CD14-positive monocyte (primary cell): ENCODE results near the gene MAPK4. TPM values are rescaled to one million over a fixed set of nuclear protein-coding genes. Genes with fewer than 3 reads are reported as not detected.

Source experiments
- DNase-seq, 3 donors: peaks; one replicate each; pipeline ENCODE4 v3.0.0-alpha.2; 2011 to 2022
- H2AFZ ChIP-seq: 2 replicates; pipeline ENCODE4 v1.6.0; 2012; ENCODE audit warnings: mild to moderate bottlenecking, low read depth, low read length, inconsistent platforms; ENCODE audit not compliant: insufficient read depth, poor library complexity, severe bottlenecking
- H3K27ac ChIP-seq, 2 donors: 1 replicate in 1 of 2; 2 replicates in 1 of 2; pipeline ENCODE4 v1.5.1; 2012 to 2013; ENCODE audit warnings: low read length in 2 of 2, control low read depth in 1 of 2, inconsistent platforms in 1 of 2, low read depth in 1 of 2, mild to moderate bottlenecking in 1 of 2
- H3K27me3 ChIP-seq, 2 donors: one replicate each; pipeline versions ENCODE4 v1.6.0 to v1.6.1; 2011 to 2013; ENCODE audit warnings: low read length in 2 of 2; ENCODE audit not compliant: control insufficient read depth in 2 of 2, insufficient read depth in 2 of 2
- H3K36me3 ChIP-seq, 2 donors: replicated peaks in 1 of 2; 1 replicate in 1 of 2; 2 replicates in 1 of 2; pipeline versions ENCODE4 v1.5.1 to v1.6.1; 2012 to 2013; ENCODE audit warnings: low read length in 2 of 2, control low read depth in 1 of 2, inconsistent platforms in 1 of 2, mild to moderate bottlenecking in 1 of 2; ENCODE audit not compliant: insufficient read depth in 2 of 2, control insufficient read depth in 1 of 2
- H3K4me1 ChIP-seq, 2 donors: 1 replicate in 1 of 2; 2 replicates in 1 of 2; pipeline versions ENCODE4 v1.5.1 to v1.6.1; 2012 to 2013; ENCODE audit warnings: low read length in 2 of 2, control low read depth in 1 of 2, inconsistent platforms in 1 of 2, mild to moderate bottlenecking in 1 of 2, moderate library complexity in 1 of 2; ENCODE audit not compliant: insufficient read depth in 2 of 2, control insufficient read depth in 1 of 2
- H3K4me2 ChIP-seq: replicated peaks from 2 replicates; pipeline ENCODE3; 2012; ENCODE audit warnings: low read length, moderate library complexity, mild to moderate bottlenecking; ENCODE audit not compliant: poor library complexity, severe bottlenecking; ENCODE audit errors: extremely low read depth
- H3K4me3 ChIP-seq, 3 experiments: fragments of 200-600 bp in 1 of 3; sonication (generic) in 1 of 3; replicated peaks in 1 of 3; 1 replicate in 2 of 3; 2 replicates in 1 of 3; pipeline ENCODE4 v1.5.1; 2011 to 2013; ENCODE audit warnings: low read length in 3 of 3, mild to moderate bottlenecking in 3 of 3, control low read depth in 2 of 3, low read depth in 2 of 3, inconsistent platforms in 1 of 3, moderate library complexity in 1 of 3
- H3K79me2 ChIP-seq: 2 replicates; pipeline ENCODE4 v1.6.0; 2012; ENCODE audit warnings: mild to moderate bottlenecking, control low read depth, inconsistent platforms, low read length, moderate library complexity; ENCODE audit not compliant: insufficient read depth
- H3K9ac ChIP-seq: 2 replicates; pipeline ENCODE4 v1.6.0; 2017; ENCODE audit warnings: low read length, mild to moderate bottlenecking; ENCODE audit not compliant: insufficient read depth, poor library complexity, severe bottlenecking
- H3K9me3 ChIP-seq, 2 donors: replicated peaks in 1 of 2; 1 replicate in 1 of 2; 2 replicates in 1 of 2; pipeline versions ENCODE4 v1.5.1 to v1.6.1; 2012 to 2013; ENCODE audit warnings: low read length in 2 of 2, control low read depth in 1 of 2; ENCODE audit not compliant: control insufficient read depth in 1 of 2, insufficient read depth in 1 of 2
- H4K20me1 ChIP-seq: 2 replicates; pipeline ENCODE4 v1.6.0; 2012; ENCODE audit warnings: mild to moderate bottlenecking, low read length, control low read depth, moderate library complexity; ENCODE audit not compliant: insufficient read depth
- H3K27ac Mint-ChIP-seq, 7 donors: one replicate each; pipeline ENCODE4 v1.8.0; 2020; ENCODE audit warnings: mild to moderate bottlenecking in 7 of 7, mixed read lengths in 7 of 7, moderate library complexity in 6 of 7, inconsistent platforms in 2 of 7
- H3K27me3 Mint-ChIP-seq, 3 donors: one replicate each; pipeline ENCODE4 v1.8.0; 2021 to 2022; ENCODE audit warnings: low read depth in 3 of 3, mild to moderate bottlenecking in 3 of 3, mixed read lengths in 3 of 3, moderate library complexity in 3 of 3, inconsistent platforms in 1 of 3
- H3K36me3 Mint-ChIP-seq, 2 donors: one replicate each; pipeline ENCODE4 v1.8.0; 2020; ENCODE audit warnings: mixed read lengths in 2 of 2, inconsistent platforms in 1 of 2, mild to moderate bottlenecking in 1 of 2
- H3K4me1 Mint-ChIP-seq: one replicate; pipeline ENCODE4 v1.8.0; 2020; ENCODE audit warnings: mild to moderate bottlenecking, mixed read lengths
- H3K4me3 Mint-ChIP-seq, 2 donors: one replicate each; pipeline ENCODE4 v1.8.0; 2020; ENCODE audit warnings: mild to moderate bottlenecking in 2 of 2, mixed read lengths in 2 of 2, moderate library complexity in 1 of 2
- H3K9me3 Mint-ChIP-seq, 7 donors: one replicate each; pipeline ENCODE4 v1.8.0; 2020 to 2022; ENCODE audit warnings: mixed read lengths in 7 of 7, mild to moderate bottlenecking in 6 of 7, moderate library complexity in 6 of 7, inconsistent platforms in 2 of 7
- CTCF ChIP-seq: fragments of 200-600 bp; IDR thresholded peaks from one replicate; pipeline ENCODE4 v1.8.0; 2022; ENCODE audit warnings: antibody characterized with exemption, mild to moderate bottlenecking
- WGBS: methylation state at CpG from one replicate; pipeline ENCODE4 v1.1.5; 2013; ENCODE audit warnings: missing lambda C conversion rate; ENCODE audit not compliant: insufficient coverage; 5-methylcytosine and 5-hydroxymethylcytosine counted together
- intact Hi-C, 2 donors: fragments of 100-400 bp; cut with micrococcal nuclease; formaldehyde crosslinking; loops; one replicate each; pipeline versions ENCODE4 v1.15.0 to v1.15.1; 2023
- polyA plus RNA-seq, 3 donors: library from polyadenylated mRNA; depleted of rRNA in 1 of 3; unstranded in 2 of 3; stranded (reverse) in 1 of 3; fragments of 300-500 nt in 2 of 3; fragments of >200 nt in 1 of 3; fragmentation: Illumina TruSeq in 2 of 3; gene quantifications; 1 replicate in 2 of 3; 2 replicates in 1 of 3; pipeline ENCODE4 v1.2.3, GENCODE V29; 2012 to 2021

MAPK4 gene
- polyA plus RNA-seq, 3 donors = not detected

DNA sequence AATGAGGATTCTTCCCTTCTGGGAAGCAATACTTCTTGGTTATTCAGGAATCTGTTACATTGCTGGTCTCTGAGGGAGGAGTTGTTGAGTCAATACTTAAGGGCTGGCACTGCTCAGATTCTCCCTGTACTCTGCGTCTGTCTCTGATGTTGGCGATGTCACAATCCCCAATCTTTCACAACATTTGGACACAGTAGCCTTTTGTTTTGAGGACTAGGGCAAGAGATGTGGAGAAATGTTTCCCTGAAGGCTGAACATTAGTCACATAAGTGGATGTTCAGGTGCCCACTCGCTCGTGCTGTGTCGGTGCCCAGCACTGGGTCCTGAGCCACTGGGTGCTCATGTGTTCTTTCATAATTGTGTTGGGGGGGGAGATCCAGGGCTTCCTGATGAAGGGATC, 55.0 kb downstream of the MAPK4 start:
- no peak overlapping the region for H3K4me3 Mint-ChIP-seq
- no peaks in the 10 kb centered on the region for H3K36me3 Mint-ChIP-seq
- H3K9me3 Mint-ChIP-seq = peaks cover 0 to 14% (median 6%) of the 10 kb centered on the region in 7 donors
- Histone ChIP-seq H4K20me1 (no peaks in the 10 kb centered on the region), H3K27ac (no peak overlapping the region), H3K9ac (no peak overlapping the region), H3K4me1 (no peaks in the 10 kb centered on the region), H3K79me2 (no peaks in the 10 kb centered on the region), H3K4me3 (no peak overlapping the region), H3K9me3 (peaks cover 6 to 9% of the 10 kb centered on the region in 2 donors), H3K36me3 (no peaks in the 10 kb centered on the region), H3K27me3 (no peaks in the 10 kb centered on the region), H2AFZ (no peak overlapping the region), H3K4me2 (no peak overlapping the region)
- TF ChIP-seq CTCF = no peak
- WGBS = 100% methylated on average over 3 of the region's 5 CpGs
- peaks cover 2 to 7% (median 6%) of the 10 kb centered on the region in 3 donors for H3K27me3 Mint-ChIP-seq
- no peaks in the 10 kb centered on the region for H3K4me1 Mint-ChIP-seq
- H3K27ac Mint-ChIP-seq = no peak overlapping the region
- no peak for DNase-seq
- intact Hi-C loops = no loop called here

GRCh38 chr18:50616484-50617048, 56.7 kb downstream of the MAPK4 start:
- no peaks in the 10 kb centered on the region for H3K36me3 Mint-ChIP-seq
- Histone ChIP-seq H3K4me1 (no peaks in the 10 kb centered on the region), H3K27me3 (no peaks in the 10 kb centered on the region), H3K36me3 (no peaks in the 10 kb centered on the region), H3K9ac (no peak overlapping the region), H2AFZ (no peak overlapping the region), H3K9me3 (peaks cover 4 to 6% of the 10 kb centered on the region in 2 donors), H3K4me2 (no peak overlapping the region), H3K79me2 (no peaks in the 10 kb centered on the region), H3K4me3 (no peak overlapping the region), H3K27ac (no peak overlapping the region), H4K20me1 (no peaks in the 10 kb centered on the region)
- intact Hi-C loops = no loop called here
- no peak for DNase-seq
- WGBS = 95% methylated on average over 4 of the region's 5 CpGs
- no peaks in the 10 kb centered on the region for H3K4me1 Mint-ChIP-seq
- H3K9me3 Mint-ChIP-seq = peaks cover 0 to 11% (median 2%) of the 10 kb centered on the region in 7 donors
- TF ChIP-seq CTCF = no peak
- H3K27ac Mint-ChIP-seq = no peak overlapping the region
- no peak overlapping the region for H3K4me3 Mint-ChIP-seq
- peaks cover 1 to 8% (median 3%) of the 10 kb centered on the region in 3 donors for H3K27me3 Mint-ChIP-seq
